WTC11 (cell line): Measurements from ENCODE around the gene ZMPSTE24. TPM values are rescaled to one million over a fixed set of nuclear protein-coding genes. Genes with fewer than 3 reads are reported as not detected.

Experiments used
- ATAC-seq: fragments of 200-7000 bp; cut with Tn5 transposase; 2 replicates; pipeline ENCODE4 v1.10.0; 2021; ENCODE audit warnings: mild to moderate bottlenecking, moderate library complexity
- CTCF ChIA-PET: fragments of 300-600 bp; sonication (Branson Sonifier 250); formaldehyde crosslinking; loops from one replicate; lab custom pipeline; 2021; ENCODE audit warnings: antibody characterized with exemption; lab: Charles Lee
- POLR2A ChIA-PET: fragments of 350-600 bp; sonication (Branson Sonifier 250); formaldehyde crosslinking; loops from one replicate; lab custom pipeline; 2021; ENCODE audit warnings: antibody characterized with exemption; lab: Charles Lee
- DNase-seq: peaks from one replicate; pipeline ENCODE4 v3.0.0; 2021; ENCODE audit warnings: low spot score
- H3K27ac Mint-ChIP-seq: 2 replicates; pipeline ENCODE4 v1.8.0; 2021; ENCODE audit warnings: mixed read lengths
- H3K27me3 Mint-ChIP-seq: 2 replicates; pipeline ENCODE4 v1.8.0; 2021; ENCODE audit warnings: low read depth, mild to moderate bottlenecking, moderate library complexity, mixed read lengths
- H3K36me3 Mint-ChIP-seq: 2 replicates; pipeline ENCODE4 v1.8.0; 2021; ENCODE audit warnings: mixed read lengths
- H3K4me1 Mint-ChIP-seq: 2 replicates; pipeline ENCODE4 v1.8.0; 2022; ENCODE audit warnings: mixed read lengths
- H3K4me3 Mint-ChIP-seq: 2 replicates; pipeline ENCODE4 v1.8.0; 2021; ENCODE audit warnings: mild to moderate bottlenecking, moderate library complexity, mixed read lengths
- H3K9me3 Mint-ChIP-seq: 2 replicates; pipeline ENCODE4 v1.8.0; 2021; ENCODE audit warnings: mixed read lengths
- CREB1 ChIP-seq: sonication (generic); formaldehyde crosslinking; IDR thresholded peaks from 2 replicates; pipeline ENCODE4 v1.8.0; 2023; ENCODE audit warnings: mild to moderate bottlenecking, missing genetic modification reagents
- ELF4 ChIP-seq: sonication (generic); formaldehyde crosslinking; IDR thresholded peaks from 2 replicates; pipeline ENCODE4 v1.8.1; 2022; ENCODE audit warnings: low read depth, mild to moderate bottlenecking, moderate library complexity, missing genetic modification reagents
- FOXJ3 ChIP-seq: sonication (generic); formaldehyde crosslinking; IDR thresholded peaks from 2 replicates; pipeline ENCODE4 v1.9.0; 2021; ENCODE audit warnings: missing genetic modification reagents, mild to moderate bottlenecking, borderline replicate concordance
- HMGA2 ChIP-seq: fragments of 250-450 bp; sonication (Bioruptor Pico); IDR thresholded peaks from 2 replicates; pipeline ENCODE4 v1.4.0; 2021; ENCODE audit warnings: mild to moderate bottlenecking, moderate library complexity
- KAT7 ChIP-seq: sonication (generic); formaldehyde crosslinking; IDR thresholded peaks from 2 replicates; pipeline ENCODE4 v1.8.1; 2023; ENCODE audit warnings: missing genetic modification reagents, mild to moderate bottlenecking, borderline replicate concordance
- NFATC4 ChIP-seq: fragments of 250-450 bp; sonication (Bioruptor Pico); IDR thresholded peaks from 2 replicates; pipeline ENCODE4 v1.9.0; 2021; ENCODE audit warnings: mild to moderate bottlenecking
- NR3C1 ChIP-seq: sonication (generic); formaldehyde crosslinking; conservative IDR thresholded peaks from 2 replicates; pipeline ENCODE4 v1.8.1; 2023; ENCODE audit warnings: low read depth, mild to moderate bottlenecking, missing genetic modification reagents
- PRRX2 ChIP-seq: fragments of 250-450 bp; sonication (Bioruptor Pico); IDR thresholded peaks from 2 replicates; pipeline ENCODE4 v1.8.0; 2021; ENCODE audit warnings: mild to moderate bottlenecking
- RORB ChIP-seq: fragments of 250-450 bp; sonication (Bioruptor Pico); IDR thresholded peaks from 2 replicates; pipeline ENCODE4 v1.9.0; 2021; ENCODE audit warnings: mild to moderate bottlenecking
- TCF7 ChIP-seq: sonication (generic); formaldehyde crosslinking; IDR thresholded peaks from 2 replicates; pipeline ENCODE4 v1.8.0; 2022; ENCODE audit warnings: mild to moderate bottlenecking, low read depth, missing genetic modification reagents, moderate library complexity
- TP53 ChIP-seq: sonication (generic); formaldehyde crosslinking; IDR thresholded peaks from 2 replicates; pipeline ENCODE4 v1.8.1; 2023; ENCODE audit warnings: mild to moderate bottlenecking, missing genetic modification reagents
- ZNF121 ChIP-seq: sonication (generic); formaldehyde crosslinking; IDR thresholded peaks from 2 replicates; pipeline ENCODE4 v1.8.0; 2023; ENCODE audit warnings: missing genetic modification reagents
- ZNF219 ChIP-seq: sonication (generic); formaldehyde crosslinking; IDR thresholded peaks from 2 replicates; pipeline ENCODE4 v1.8.0; 2023; ENCODE audit warnings: missing genetic modification reagents, mild to moderate bottlenecking, borderline replicate concordance
- total RNA-seq: library from RNA; stranded (reverse); gene quantifications from 3 replicates; pipeline ENCODE4 v1.2.3, GENCODE V29; 2021
- TF ChIP-seq, protein P1 (sequence below): sonication (generic); formaldehyde crosslinking; IDR thresholded peaks from 2 replicates; pipeline ENCODE4 v1.8.0; 2023; ENCODE audit warnings: missing genetic modification reagents
- TF ChIP-seq, protein P2 (sequence below): fragments of 250-450 bp; sonication (Bioruptor Pico); IDR thresholded peaks from 2 replicates; pipeline ENCODE4 v1.9.0; 2021; ENCODE audit warnings: moderate library complexity, mild to moderate bottlenecking, inconsistent platforms, borderline replicate concordance
- TF ChIP-seq, protein P3 (sequence below): sonication (generic); formaldehyde crosslinking; IDR thresholded peaks from 2 replicates; pipeline ENCODE4 v1.8.1; 2022; ENCODE audit warnings: mild to moderate bottlenecking, moderate library complexity, missing genetic modification reagents
- TF ChIP-seq, protein P4 (sequence below): fragments of 250-450 bp; sonication (Bioruptor Pico); IDR thresholded peaks from 2 replicates; pipeline ENCODE4 v1.9.0; 2021; ENCODE audit warnings: mild to moderate bottlenecking
- TF ChIP-seq, protein P5 (sequence below): fragments of 250-450 bp; sonication (Bioruptor Pico); IDR thresholded peaks from 2 replicates; pipeline ENCODE4 v2.1.2; 2022; ENCODE audit warnings: mild to moderate bottlenecking, moderate library complexity
- TF ChIP-seq, protein P6 (sequence below): sonication (generic); formaldehyde crosslinking; conservative IDR thresholded peaks from 2 replicates; pipeline ENCODE4 v1.8.1; 2023; ENCODE audit warnings: mild to moderate bottlenecking, low read depth, missing genetic modification reagents, moderate library complexity

The ZMPSTE24 gene
- total RNA-seq, 1 experiment from 2014 or later = 31.7 TPM

DNA sequence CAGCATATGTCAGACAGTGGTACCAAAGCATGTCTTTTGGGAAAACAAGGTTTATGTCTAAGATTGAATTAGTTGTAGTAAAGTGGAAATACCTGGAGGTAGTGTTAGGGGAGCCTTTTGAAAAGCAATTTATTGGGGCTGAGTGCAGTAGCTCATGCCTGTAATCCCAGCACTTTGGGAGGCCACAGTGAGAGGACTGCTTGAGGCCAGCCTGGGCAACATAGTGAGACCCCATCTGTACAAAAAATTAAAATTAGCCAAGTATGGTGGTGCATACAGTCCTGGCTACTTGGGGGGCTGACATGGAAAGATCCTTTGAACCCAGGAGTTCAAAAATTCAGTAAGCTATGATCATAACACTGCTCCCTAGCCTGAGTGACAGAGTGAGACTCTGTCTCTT is 7.3 kb downstream of the ZMPSTE24 start:
- no peaks in the 10 kb centered on the region for H3K9me3 Mint-ChIP-seq
- TF ChIP-seq ELF4 (CRISPR knock-in tag) (no peak), PRRX2 (CRISPR knock-in tag) (no peak), TCF7 (CRISPR knock-in tag) (no peak)
- TF ChIP-seq, protein P1, sequence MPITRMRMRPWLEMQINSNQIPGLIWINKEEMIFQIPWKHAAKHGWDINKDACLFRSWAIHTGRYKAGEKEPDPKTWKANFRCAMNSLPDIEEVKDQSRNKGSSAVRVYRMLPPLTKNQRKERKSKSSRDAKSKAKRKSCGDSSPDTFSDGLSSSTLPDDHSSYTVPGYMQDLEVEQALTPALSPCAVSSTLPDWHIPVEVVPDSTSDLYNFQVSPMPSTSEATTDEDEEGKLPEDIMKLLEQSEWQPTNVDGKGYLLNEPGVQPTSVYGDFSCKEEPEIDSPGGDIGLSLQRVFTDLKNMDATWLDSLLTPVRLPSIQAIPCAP (CRISPR knock-in tag) = no peak
- H3K27me3 Mint-ChIP-seq = no peaks in the 10 kb centered on the region
- H3K4me3 Mint-ChIP-seq = no peak overlapping the region
- no peaks in the 10 kb centered on the region for H3K4me1 Mint-ChIP-seq
- POLR2A ChIA-PET = no interaction called here
- H3K27ac Mint-ChIP-seq = no peak overlapping the region
- DNase-seq = no peak
- CTCF ChIA-PET = no interaction called here
- no peak for ATAC-seq
- H3K36me3 Mint-ChIP-seq = peaks cover 49% of the 10 kb centered on the region

DNA sequence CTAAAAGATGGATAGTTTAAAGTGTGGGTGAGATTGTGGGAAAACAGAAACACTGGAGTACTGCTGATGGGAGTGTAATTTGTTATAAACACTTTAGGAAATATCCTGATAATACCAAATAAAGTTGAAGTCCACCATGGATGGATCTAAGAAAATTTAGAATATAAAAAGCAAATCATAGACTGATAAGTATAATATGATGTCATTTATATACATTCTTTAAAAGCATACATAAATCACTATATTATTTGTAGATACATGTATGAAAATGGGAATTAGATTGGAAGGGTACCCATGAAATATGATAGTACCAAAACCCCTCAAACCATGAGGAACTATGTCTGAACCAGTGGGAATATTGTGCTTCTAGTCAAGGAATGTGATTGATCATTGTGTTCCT is 7.9 kb downstream of the ZMPSTE24 start:
- Mint-ChIP-seq H3K9me3 (no peaks in the 10 kb centered on the region), H3K27me3 (no peaks in the 10 kb centered on the region), H3K4me1 (no peaks in the 10 kb centered on the region), H3K27ac (no peak overlapping the region), H3K4me3 (no peak overlapping the region), H3K36me3 (peaks cover 48% of the 10 kb centered on the region)
- DNase-seq = no peak
- CTCF ChIA-PET = no interaction called here
- no peak for ATAC-seq
- POLR2A ChIA-PET = no interaction called here
- no peak for TF ChIP-seq FOXJ3 (CRISPR knock-in tag)
- TF ChIP-seq, protein P2, sequence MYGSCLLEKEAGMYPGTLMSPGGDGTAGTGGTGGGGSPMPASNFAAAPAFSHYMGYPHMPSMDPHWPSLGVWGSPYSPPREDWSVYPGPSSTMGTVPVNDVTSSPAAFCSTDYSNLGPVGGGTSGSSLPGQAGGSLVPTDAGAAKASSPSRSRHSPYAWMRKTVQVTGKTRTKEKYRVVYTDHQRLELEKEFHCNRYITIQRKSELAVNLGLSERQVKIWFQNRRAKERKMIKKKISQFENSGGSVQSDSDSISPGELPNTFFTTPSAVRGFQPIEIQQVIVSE (CRISPR knock-in tag) = no peak
- TF ChIP-seq CREB1 (CRISPR knock-in tag) = no peak
- TF ChIP-seq ZNF219 (CRISPR knock-in tag) = no peak
- TF ChIP-seq, protein P3, sequence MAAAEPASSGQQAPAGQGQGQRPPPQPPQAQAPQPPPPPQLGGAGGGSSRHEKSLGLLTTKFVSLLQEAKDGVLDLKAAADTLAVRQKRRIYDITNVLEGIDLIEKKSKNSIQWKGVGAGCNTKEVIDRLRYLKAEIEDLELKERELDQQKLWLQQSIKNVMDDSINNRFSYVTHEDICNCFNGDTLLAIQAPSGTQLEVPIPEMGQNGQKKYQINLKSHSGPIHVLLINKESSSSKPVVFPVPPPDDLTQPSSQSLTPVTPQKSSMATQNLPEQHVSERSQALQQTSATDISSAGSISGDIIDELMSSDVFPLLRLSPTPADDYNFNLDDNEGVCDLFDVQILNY (CRISPR knock-in tag) = no peak
- TF ChIP-seq, protein P4, sequence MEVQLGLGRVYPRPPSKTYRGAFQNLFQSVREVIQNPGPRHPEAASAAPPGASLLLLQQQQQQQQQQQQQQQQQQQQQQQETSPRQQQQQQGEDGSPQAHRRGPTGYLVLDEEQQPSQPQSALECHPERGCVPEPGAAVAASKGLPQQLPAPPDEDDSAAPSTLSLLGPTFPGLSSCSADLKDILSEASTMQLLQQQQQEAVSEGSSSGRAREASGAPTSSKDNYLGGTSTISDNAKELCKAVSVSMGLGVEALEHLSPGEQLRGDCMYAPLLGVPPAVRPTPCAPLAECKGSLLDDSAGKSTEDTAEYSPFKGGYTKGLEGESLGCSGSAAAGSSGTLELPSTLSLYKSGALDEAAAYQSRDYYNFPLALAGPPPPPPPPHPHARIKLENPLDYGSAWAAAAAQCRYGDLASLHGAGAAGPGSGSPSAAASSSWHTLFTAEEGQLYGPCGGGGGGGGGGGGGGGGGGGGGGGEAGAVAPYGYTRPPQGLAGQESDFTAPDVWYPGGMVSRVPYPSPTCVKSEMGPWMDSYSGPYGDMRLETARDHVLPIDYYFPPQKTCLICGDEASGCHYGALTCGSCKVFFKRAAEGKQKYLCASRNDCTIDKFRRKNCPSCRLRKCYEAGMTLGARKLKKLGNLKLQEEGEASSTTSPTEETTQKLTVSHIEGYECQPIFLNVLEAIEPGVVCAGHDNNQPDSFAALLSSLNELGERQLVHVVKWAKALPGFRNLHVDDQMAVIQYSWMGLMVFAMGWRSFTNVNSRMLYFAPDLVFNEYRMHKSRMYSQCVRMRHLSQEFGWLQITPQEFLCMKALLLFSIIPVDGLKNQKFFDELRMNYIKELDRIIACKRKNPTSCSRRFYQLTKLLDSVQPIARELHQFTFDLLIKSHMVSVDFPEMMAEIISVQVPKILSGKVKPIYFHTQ = no peak
- no peak for TF ChIP-seq NR3C1 (CRISPR knock-in tag)
- TF ChIP-seq NFATC4 = no peak
- TF ChIP-seq, protein P5, sequence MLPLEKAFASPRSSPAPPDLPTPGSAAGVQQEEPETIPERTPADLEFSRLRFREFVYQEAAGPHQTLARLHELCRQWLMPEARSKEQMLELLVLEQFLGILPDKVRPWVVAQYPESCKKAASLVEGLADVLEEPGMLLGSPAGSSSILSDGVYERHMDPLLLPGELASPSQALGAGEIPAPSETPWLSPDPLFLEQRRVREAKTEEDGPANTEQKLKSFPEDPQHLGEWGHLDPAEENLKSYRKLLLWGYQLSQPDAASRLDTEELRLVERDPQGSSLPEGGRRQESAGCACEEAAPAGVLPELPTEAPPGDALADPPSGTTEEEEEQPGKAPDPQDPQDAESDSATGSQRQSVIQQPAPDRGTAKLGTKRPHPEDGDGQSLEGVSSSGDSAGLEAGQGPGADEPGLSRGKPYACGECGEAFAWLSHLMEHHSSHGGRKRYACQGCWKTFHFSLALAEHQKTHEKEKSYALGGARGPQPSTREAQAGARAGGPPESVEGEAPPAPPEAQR (CRISPR knock-in tag) = no peak

DNA sequence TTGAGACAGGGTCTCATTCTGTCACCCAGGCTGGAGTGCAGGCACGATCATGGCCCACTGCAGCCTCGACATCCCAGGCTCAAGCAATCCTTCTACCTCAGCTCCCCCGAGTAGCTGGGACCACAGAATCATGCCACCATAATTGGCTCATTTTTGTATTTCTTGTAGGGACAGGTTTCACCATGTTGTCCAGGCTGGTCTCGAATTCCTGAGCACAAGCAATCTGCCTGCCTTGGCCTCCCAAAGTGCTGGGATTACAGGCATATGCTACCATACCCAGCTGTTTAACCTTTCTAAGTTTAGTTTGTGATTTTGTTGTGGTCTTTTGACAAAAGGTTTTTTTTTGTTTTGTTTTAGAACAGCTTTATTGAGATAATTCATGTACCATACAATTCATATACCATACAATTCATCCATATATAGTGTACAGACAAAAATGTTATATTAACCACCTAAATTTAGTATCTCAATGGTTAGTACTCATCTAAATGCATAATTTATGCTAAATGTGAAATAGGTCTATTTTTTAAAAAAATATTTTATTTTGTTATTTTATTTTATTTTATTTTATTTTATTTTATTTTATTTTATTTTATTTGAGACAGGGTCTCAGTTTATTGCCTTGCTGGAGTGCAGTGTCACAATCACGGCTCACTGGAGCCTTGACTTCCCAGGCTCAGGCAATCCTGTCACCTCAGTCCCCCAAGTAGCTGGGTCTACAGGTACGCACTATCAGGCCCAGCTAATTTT is 8.9 kb downstream of the ZMPSTE24 start:
- H3K4me1 Mint-ChIP-seq = no peaks in the 10 kb centered on the region
- TF ChIP-seq ZNF121 (CRISPR knock-in tag) (no peak), KAT7 (no peak), HMGA2 (CRISPR knock-in tag) (peak; percentile 90), RORB (no peak), TP53 (no peak)
- TF ChIP-seq, protein P6, sequence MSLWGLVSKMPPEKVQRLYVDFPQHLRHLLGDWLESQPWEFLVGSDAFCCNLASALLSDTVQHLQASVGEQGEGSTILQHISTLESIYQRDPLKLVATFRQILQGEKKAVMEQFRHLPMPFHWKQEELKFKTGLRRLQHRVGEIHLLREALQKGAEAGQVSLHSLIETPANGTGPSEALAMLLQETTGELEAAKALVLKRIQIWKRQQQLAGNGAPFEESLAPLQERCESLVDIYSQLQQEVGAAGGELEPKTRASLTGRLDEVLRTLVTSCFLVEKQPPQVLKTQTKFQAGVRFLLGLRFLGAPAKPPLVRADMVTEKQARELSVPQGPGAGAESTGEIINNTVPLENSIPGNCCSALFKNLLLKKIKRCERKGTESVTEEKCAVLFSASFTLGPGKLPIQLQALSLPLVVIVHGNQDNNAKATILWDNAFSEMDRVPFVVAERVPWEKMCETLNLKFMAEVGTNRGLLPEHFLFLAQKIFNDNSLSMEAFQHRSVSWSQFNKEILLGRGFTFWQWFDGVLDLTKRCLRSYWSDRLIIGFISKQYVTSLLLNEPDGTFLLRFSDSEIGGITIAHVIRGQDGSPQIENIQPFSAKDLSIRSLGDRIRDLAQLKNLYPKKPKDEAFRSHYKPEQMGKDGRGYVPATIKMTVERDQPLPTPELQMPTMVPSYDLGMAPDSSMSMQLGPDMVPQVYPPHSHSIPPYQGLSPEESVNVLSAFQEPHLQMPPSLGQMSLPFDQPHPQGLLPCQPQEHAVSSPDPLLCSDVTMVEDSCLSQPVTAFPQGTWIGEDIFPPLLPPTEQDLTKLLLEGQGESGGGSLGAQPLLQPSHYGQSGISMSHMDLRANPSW (CRISPR knock-in tag) = no peak
- no peak overlapping the region for H3K4me3 Mint-ChIP-seq
- no peaks in the 10 kb centered on the region for H3K27me3 Mint-ChIP-seq
- H3K36me3 Mint-ChIP-seq = peaks cover 37% of the 10 kb centered on the region
- no peak for DNase-seq
- H3K9me3 Mint-ChIP-seq = no peaks in the 10 kb centered on the region
- no peak for ATAC-seq
- H3K27ac Mint-ChIP-seq = no peak overlapping the region
- POLR2A ChIA-PET = no interaction called here
- CTCF ChIA-PET = interaction anchor here (0.9 kb wide), 1 partner anchor 44 kb away, joined by 4 read pairs; no protein-coding TSS in a partner anchor
